Limb (tissue), 2 donors: ENCODE results near the gene CAV2.
"Not testable (repeated sequence)": the region's sequence is repeated elsewhere in the genome, so short reads cannot be mapped to it uniquely, and the experiment has no call there.

Experiments used
- DNase-seq, 2 donors: peaks; one replicate each; pipeline ENCODE4 v3.0.0-alpha.2; 2016; ENCODE audit errors: extremely low spot score in 2 of 2

The CAV2 gene

DNA sequence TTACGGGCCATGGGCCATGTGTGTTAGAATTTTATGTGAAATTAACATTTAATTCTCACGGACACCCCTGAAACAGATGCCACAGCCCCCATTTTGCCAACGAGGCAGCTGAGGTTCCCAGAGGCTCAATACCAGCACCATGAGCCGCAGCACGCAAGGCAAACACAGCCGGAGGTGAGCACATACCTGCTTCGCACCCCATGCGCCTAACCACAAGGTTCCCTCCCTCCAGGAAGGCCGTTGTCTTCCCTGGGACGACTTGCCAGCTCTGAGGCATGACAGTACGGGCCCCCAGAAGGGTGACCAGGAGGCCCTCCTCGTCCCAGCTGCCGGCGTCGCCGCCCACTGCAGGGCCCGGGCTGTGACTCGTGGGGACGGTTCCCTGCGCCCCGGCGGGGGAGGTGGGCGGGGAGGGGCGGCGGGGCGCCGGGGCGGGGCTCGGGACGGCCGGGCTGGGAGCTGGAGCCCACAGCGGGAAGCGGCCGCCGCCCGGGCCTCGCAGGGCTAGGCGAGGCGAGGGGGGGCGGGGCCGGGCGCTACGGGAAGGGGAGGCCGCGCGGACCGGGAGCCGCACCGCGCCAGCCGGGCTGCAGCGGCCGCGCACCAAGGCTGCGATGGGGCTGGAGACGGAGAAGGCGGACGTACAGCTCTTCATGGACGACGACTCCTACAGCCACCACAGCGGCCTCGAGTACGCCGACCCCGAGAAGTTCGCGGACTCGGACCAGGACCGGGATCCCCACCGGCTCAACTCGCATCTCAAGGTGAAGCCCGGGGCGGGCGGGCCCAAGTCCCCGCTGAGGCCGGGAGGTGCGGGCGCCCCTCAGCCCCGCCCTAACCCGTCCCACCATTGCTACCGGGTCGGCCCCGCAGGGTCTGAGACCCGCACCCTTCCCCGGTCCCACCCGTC, at the start of gene CAV2:
TSS of gene CAV2 (plus strand) at position 571 of the 910 bp plus-strand sequence. CDS start at position 615, 44 bp downstream.
- peak; percentile 42 to 76 for DNase-seq

- DNase-seq: no peak
Observed at GRCh38 chr7:116449950-116450349, 49.6 kb upstream of the CAV2 start.

DNA sequence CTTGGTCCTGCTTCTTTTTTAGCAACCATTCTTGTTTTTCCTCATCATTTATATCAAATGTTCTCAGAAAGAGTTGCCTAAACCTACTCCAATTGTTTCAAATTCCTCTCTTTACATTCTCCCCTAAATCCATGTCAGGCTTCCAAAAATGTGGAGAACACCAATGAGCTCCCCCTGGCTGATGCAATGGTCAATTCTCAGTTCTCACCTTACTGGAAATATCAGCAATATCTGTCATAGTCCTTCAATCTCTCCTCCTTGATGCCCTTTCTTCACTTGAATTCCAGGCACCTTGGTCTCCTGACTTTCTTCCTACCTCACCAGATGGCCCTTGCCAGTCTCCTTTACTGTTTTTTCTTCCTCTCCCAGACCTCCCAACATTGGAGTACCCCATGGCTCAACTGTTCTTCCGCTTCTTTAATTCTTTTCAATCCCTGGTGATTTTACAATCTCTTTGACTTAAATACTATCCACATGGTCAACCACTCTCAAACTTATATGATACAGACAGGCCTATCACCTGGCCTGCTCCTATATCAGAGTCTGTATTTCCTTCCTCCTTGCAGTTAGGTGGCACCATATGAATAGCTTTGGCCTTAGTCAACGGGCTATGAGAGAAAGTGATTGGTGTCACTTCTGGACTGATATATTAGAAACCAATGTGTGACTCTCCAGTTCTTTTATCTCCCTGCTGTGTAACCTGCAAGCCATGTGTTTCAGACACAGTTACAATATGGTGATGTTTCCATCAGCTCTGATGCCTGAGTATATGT, 47.4 kb upstream of the CAV2 start:
- no peak for DNase-seq

- no peak for DNase-seq
Observed at GRCh38 chr7:116454377-116454776, 45.2 kb upstream of the CAV2 start.

DNA sequence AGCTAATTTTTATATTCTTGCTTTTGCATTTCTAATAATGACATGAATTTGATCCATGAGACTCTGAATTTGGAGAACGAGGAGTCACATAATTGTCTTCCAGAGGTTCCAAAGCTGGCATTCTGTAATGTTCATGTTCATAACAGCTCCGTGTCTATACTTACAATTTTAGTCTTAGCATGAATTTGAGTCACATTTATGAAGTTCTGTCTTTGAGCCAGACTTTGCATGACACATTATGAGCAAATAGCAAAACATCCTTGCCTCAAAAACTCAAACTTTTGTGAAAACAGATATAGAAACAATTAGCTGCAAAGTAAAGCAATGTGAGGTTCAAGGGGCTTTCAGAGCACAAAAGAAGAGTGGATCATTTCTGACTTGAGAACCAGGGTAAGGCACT, 44.5 kb upstream of the CAV2 start:
- no peak for DNase-seq

- DNase-seq: no peak
Observed at GRCh38 chr7:116455499-116455898, 44.0 kb upstream of the CAV2 start.

- DNase-seq: no peak
Observed at GRCh38 chr7:116461500-116461899, 38.0 kb upstream of the CAV2 start.

DNA sequence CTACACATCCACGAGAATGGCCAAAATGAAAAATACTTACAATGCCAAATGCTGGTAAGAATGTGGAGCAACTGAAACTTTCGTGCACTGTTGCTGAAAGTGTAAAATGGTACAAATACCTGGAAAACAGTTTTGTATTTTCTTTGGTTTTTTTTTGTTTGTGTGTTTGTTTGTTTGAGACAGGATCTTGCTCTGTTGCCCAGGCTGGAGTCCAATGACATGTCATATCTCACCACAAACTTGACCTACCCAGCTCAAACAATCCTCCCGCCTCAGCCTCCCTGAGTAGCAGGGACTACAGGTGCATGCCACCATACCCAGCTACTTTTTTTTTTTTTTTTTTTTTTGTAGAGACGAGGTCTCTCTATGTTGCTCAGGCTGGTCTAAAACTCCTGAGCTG, 35.6 kb upstream of the CAV2 start:
- no peak for DNase-seq

- no peak for DNase-seq
Observed at GRCh38 chr7:116464375-116464774, 35.2 kb upstream of the CAV2 start.

DNA sequence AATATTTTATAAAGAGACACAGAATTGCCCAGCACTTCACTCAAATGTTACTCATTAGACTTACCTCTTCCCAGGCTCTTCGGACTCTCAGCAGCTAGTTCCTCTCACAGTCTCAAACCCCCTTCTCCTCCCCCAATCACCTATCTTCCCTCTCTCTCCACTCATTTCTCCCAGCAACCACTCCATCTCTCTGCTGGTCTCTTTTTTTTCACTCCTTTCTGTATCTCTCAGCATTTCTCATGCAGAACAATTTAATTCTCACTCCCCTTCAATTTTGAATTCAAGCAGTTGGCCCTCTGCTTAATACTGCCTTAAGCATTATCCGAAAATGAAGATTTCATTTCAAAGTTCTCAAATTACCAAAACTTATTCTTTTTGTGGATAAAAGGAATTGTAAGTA, 34.4 kb upstream of the CAV2 start:
- DNase-seq: no peak

DNA sequence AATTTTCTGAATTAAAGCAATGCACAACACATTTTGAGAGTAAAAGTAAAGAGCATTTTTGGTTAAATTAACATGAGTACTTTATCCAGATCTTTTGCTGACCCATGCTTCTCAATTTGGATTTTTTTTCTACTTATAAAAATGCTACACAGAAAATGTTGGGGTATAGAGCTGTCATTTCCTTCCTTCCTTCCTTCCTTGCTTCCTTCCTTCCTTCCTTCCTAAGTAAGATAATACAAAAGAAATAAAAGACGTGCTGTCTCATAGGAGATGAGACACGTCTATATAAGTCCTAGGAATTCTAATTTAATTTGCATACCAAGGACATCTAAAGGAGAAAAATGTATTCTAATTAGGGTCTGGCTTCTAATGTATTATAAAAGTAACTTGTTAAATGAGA, 31.0 kb upstream of the CAV2 start:
- DNase-seq: no peak

GRCh38 chr7:116477625-116478024, 21.9 kb upstream of the CAV2 start:
- no peak for DNase-seq

- no peak for DNase-seq
Observed at GRCh38 chr7:116478834-116479233, 20.7 kb upstream of the CAV2 start.

GRCh38 chr7:116483271-116483942, 16.1 kb upstream of the CAV2 start:
- DNase-seq: no peak

DNA sequence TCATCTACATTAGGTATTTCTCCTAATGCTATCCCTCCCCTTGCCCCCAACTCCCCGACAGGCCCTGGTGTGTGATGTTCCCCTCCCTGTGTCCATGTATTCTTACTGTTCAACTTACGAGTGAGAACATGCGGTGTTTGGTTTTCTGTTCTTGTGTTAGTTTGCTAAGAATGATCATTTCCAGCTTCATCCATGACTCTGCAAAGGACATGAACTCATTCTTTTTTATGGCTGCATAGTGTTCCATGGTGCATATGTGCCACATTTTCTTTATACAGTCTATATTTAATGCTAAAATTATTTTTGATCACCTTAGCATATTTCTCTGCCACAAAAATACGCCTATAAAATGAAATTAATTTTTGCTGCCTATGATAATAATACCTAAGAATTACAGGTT, 15.1 kb upstream of the CAV2 start:
- DNase-seq: not testable (repeated sequence)

DNA sequence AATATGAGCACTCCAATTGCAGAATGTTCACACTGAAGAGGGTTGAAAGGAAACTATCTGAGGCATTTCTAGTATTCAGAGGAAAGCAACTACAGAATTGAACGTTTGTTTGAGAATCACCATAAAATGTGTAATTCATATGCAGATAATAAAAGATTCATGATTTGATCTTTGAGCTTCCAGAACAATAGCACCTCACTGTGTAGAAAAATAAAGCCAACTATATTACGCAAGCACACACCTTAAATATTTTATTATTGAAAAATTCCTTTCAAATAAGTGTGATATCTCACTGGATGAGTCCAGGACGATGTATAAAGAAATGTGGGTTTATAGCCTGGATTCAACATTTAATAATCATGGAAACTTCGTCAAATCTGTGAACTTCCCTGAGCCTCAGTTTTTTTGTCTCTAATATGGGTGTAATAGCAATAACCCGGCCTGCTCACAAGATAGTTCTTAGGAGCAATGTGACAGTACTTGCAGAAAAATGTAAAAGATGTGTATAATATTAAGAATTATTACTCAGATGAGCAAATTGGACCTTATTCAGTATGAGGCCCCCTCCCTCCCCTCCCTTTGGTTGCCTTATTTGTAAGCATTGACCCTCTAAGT, 11.5 kb upstream of the CAV2 start:
- no peak for DNase-seq

DNA sequence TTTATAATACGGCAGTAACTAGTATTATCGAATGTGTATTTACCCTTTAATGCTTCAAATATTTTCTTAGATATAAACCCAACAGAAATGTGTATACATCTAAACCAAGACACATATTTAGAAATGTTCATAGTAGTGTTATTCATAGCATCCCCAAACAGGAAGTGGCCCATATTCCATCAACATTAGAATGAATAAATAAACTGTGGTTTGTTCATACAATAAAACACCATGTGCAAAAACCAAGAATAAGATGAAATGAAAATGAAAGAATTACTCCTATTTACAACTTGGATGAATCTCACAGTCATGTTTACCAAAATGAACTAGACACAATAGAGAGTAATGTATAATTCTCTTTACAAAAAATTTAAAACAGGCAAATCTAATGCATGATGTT, 9.2 kb upstream of the CAV2 start:
- DNase-seq: no peak

DNA sequence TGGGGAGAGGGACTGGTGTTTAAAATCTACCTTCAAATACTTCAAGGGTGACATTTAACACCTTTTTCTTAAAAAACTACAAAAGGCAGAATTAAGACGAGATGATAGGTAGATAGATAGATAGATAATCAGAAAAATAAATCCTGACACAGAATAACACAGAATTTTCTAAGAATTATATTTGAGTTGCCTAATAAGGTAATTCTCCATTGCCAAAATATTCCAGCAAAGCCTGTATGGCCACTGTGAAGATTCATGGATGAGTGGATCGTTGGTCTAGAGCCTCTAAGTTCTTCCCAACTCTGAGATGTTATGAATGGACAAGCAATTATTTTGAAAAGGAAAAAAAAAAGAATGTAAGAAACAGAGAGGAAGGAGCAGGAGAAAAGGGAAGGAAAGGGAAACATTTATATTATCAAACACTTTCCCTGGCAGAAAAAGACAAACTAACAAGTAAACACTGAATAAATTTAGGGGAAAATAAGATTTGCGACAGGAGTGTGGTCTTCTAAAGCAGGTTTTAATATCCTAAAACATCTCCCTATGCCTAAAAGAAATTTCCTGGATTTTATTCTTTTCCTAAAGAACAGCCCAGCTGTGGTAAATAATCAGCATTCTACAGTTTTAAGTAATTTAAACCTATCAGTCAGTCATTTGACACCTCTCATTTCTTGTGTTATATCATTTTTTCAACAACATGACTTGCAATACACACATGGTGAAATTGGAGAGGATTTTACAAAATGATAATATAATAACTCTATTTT, 7.5 kb upstream of the CAV2 start:
- DNase-seq: no peak

DNA sequence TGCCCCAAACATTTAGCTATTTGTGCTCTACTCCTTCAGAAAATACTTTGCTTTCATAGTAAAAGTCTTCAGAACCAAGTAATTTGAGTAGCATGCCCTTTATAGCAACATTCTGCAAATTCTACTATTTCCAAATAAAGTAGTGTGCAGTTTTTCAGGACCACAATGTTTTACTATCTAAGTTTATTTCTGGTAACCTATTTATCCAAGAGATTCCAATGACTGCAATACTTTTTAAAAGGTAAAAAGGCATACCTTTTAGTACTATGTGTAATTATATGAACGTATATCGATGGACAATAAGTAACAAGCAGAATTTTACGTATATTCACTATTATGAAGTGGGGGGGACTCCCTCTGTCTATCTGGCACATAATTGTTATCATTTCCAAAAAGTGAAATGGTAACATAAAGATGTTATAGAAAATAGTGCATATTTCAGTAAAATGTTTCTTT, 6.9 kb upstream of the CAV2 start:
- DNase-seq: peak in 1 of 2 donors; percentile 19

- DNase-seq: peak in 1 of 2 donors; percentile 15
Observed at GRCh38 chr7:116493449-116493848, 6.1 kb upstream of the CAV2 start.

DNA sequence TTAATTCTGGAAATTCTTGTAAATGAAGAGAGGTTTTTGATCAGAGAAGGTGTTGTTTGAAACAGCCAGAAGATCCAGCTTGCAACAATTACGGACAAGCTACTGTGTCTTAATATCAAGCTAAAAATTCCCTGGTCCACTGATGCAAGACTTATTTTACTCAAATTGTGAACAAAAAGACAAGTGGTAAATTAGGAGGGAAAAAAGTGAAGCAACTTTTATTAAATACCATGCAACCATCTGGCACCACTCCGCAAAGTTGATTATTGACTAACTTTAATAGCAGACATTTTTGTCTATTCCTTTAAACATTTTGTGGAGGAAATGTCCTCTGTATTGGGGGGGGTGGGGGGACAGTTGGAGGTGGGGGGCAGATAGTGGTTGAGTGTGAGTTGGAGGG, 5.1 kb upstream of the CAV2 start:
- no peak for DNase-seq
